GM12878 (cell line): ENCODE measurements around the gene DGKQ. TPM values are rescaled to one million over a fixed set of nuclear protein-coding genes. Genes with fewer than 3 reads are reported as not detected.

Experiments used
- ATAC-seq: fragments of 200-7000 bp; cut with Tn5 transposase; 3 replicates; pipeline ENCODE4 v1.9.1; 2020; ENCODE audit warnings: mild to moderate bottlenecking, moderate library complexity
- BruUV-seq: library from RNA; stranded (reverse); fragments of 400-500 nt; replicated peaks from 2 replicates; lab custom pipeline; 2021; lab: Mats Ljungman, UMichigan
- CTCF ChIA-PET: fragments of 300-600 bp; sonication (Branson Sonifier 250); formaldehyde crosslinking; extraction: SDS; loops from one replicate; lab custom pipeline; 2021; ENCODE audit warnings: inconsistent platforms; lab: Yijun Ruan, JAX
- POLR2A ChIA-PET: fragments of 350-600 bp; formaldehyde crosslinking; extraction: SDS; loops from one replicate; lab custom pipeline; 2021; ENCODE audit warnings: inconsistent platforms; lab: Charles Lee
- RAD21 ChIA-PET: fragments of 300-600 bp; sonication (Branson Sonifier 250); formaldehyde crosslinking; loops from one replicate; lab custom pipeline; 2023; ENCODE audit warnings: antibody characterized with exemption; ENCODE audit not compliant: unreplicated experiment; lab: Charles Lee
- SMC1A ChIA-PET: fragments of 300-600 bp; sonication (Branson Sonifier 250); formaldehyde crosslinking; loops from one replicate; lab custom pipeline; 2023; ENCODE audit not compliant: unreplicated experiment, uncharacterized antibody; lab: Charles Lee
- DNase-seq: peaks from one replicate; pipeline ENCODE4 v3.0.0-alpha.2; 2011; ENCODE audit warnings: low read depth, low spot score
- FAIRE-seq: peaks from 3 replicates; lab custom pipeline; 2011; peaks lifted over from hg19 to GRCh38; lab: Jason Lieb, UNC
- H2AFZ ChIP-seq: 2 replicates; pipeline ENCODE4 v1.6.0; 2011; ENCODE audit warnings: low read depth, low read length, control low read depth; ENCODE audit not compliant: control insufficient read depth
- H3K27ac ChIP-seq: 2 replicates; pipeline ENCODE4 v1.5.1; 2011; ENCODE audit warnings: control low read depth; ENCODE audit not compliant: control insufficient read depth, insufficient read depth
- H3K27me3 ChIP-seq, 2 experiments: replicated peaks in 1 of 2; 2 replicates each; pipeline versions ENCODE4 v1.6.0 to v1.6.1; 2011; ENCODE audit warnings: low read length in 1 of 2; ENCODE audit not compliant: control insufficient read depth in 2 of 2, insufficient read depth in 2 of 2
- H3K36me3 ChIP-seq, 2 experiments: 2 replicates each; pipeline ENCODE4 v1.5.1; 2011; ENCODE audit warnings: low read length in 1 of 2; ENCODE audit not compliant: control insufficient read depth in 2 of 2, insufficient read depth in 2 of 2
- H3K4me1 ChIP-seq: 2 replicates; pipeline ENCODE4 v1.6.1; 2011; ENCODE audit warnings: mild to moderate bottlenecking, low read length, moderate library complexity, mixed read lengths; ENCODE audit not compliant: control insufficient read depth, insufficient read depth
- H3K4me2 ChIP-seq: 2 replicates; pipeline ENCODE4 v1.6.0; 2011; ENCODE audit warnings: control low read depth; ENCODE audit not compliant: control insufficient read depth, insufficient read depth
- H3K4me3 ChIP-seq: fragments of 200-600 bp; sonication (generic); 2 replicates; pipeline ENCODE4 v1.5.1; 2016
- H3K79me2 ChIP-seq: 2 replicates; pipeline ENCODE4 v1.6.0; 2011; ENCODE audit warnings: low read length; ENCODE audit not compliant: control insufficient read depth, insufficient read depth
- H3K9ac ChIP-seq: 2 replicates; pipeline ENCODE4 v1.8.0; 2011; ENCODE audit warnings: low read length, control low read depth, mixed read lengths; ENCODE audit not compliant: control insufficient read depth, insufficient read depth
- H3K9me3 ChIP-seq: replicated peaks from 3 replicates; pipeline ENCODE4 v1.5.1; 2011; ENCODE audit warnings: mild to moderate bottlenecking, low read length; ENCODE audit not compliant: control insufficient read depth, insufficient read depth
- H4K20me1 ChIP-seq: 2 replicates; pipeline ENCODE4 v1.6.0; 2011; ENCODE audit not compliant: control insufficient read depth, insufficient read depth
- BACH1 ChIP-seq: fragments of 450-650 bp; IDR thresholded peaks from 2 replicates; pipeline ENCODE4 v1.6.1; 2017; ENCODE audit warnings: mild to moderate bottlenecking, borderline replicate concordance
- BHLHE40 ChIP-seq, 2 experiments: fragments of 450-650 bp in 1 of 2; IDR thresholded peaks; 2 replicates each; pipeline ENCODE4 v1.6.1; 2011 to 2017; ENCODE audit warnings: low read depth in 2 of 2, borderline replicate concordance in 1 of 2, improper control_type of control experiment in 1 of 2, low read length in 1 of 2, mild to moderate bottlenecking in 1 of 2
- SUPT20H ChIP-seq: IDR thresholded peaks from 2 replicates; pipeline ENCODE4 v1.6.1; 2011; ENCODE audit warnings: low read depth, mild to moderate bottlenecking, low read length, moderate library complexity, borderline replicate concordance; ENCODE audit not compliant: control insufficient read depth
- whole genome bisulfite sequencing: methylation state at CpG from one replicate; pipeline ENCODE4 v1.1.6; 2016; ENCODE audit warnings: low lambda C conversion rate; ENCODE audit not compliant: insufficient replicate concordance, insufficient coverage; ENCODE audit errors: missing lambda C conversion rate; 5-methylcytosine and 5-hydroxymethylcytosine counted together
- in situ Hi-C: fragments of 300-500 bp; cut with MboI; formaldehyde crosslinking; loops from 9 replicates; pipeline ENCODE4 v1.14.3; 2018; ENCODE audit warnings: mixed read lengths
- intact Hi-C: fragments of 100-400 bp; cut with micrococcal nuclease; formaldehyde crosslinking; loops from one replicate; pipeline ENCODE4 v1.14.2; 2022; ENCODE audit not compliant: unreplicated experiment
- polyA plus RNA-seq, 11 experiments: library from polyadenylated mRNA; depleted of rRNA in 4 of 11; unstranded in 6 of 11; stranded (reverse) in 5 of 11; fragments of >200 nt; fragmentation: Nextera tagmentation in 4 of 11; fragmentation: Illumina TruSeq in 1 of 11; extraction: Ambion mirVana in 4 of 11; extraction: Trizol in 1 of 11; gene quantifications; 1 replicate in 1 of 11; 2 replicates in 10 of 11; pipeline versions ENCODE4 v1.2.1 to v1.2.3, GENCODE V29; 2011 to 2016; ENCODE audit warnings: inconsistent platforms in 2 of 11, missing spikeins in 2 of 11, low read depth in 1 of 11
- total RNA-seq, 4 experiments: library from RNA; depleted of rRNA in 3 of 4; stranded (reverse); fragments of >200 nt in 3 of 4; fragmentation: Illumina TruSeq in 1 of 4; extraction: Trizol in 1 of 4; gene quantifications; 2 replicates each; pipeline versions ENCODE4 v1.2.1 to v1.2.3, GENCODE V29; 2013 to 2021

The DGKQ gene
- total and polyA plus RNA-seq, 10 of the 15 experiments (the other 5 are each of a cell fraction or from before 2014, with no cell fraction given) = 0.11 to 10.5 (median 1.4) TPM

DNA sequence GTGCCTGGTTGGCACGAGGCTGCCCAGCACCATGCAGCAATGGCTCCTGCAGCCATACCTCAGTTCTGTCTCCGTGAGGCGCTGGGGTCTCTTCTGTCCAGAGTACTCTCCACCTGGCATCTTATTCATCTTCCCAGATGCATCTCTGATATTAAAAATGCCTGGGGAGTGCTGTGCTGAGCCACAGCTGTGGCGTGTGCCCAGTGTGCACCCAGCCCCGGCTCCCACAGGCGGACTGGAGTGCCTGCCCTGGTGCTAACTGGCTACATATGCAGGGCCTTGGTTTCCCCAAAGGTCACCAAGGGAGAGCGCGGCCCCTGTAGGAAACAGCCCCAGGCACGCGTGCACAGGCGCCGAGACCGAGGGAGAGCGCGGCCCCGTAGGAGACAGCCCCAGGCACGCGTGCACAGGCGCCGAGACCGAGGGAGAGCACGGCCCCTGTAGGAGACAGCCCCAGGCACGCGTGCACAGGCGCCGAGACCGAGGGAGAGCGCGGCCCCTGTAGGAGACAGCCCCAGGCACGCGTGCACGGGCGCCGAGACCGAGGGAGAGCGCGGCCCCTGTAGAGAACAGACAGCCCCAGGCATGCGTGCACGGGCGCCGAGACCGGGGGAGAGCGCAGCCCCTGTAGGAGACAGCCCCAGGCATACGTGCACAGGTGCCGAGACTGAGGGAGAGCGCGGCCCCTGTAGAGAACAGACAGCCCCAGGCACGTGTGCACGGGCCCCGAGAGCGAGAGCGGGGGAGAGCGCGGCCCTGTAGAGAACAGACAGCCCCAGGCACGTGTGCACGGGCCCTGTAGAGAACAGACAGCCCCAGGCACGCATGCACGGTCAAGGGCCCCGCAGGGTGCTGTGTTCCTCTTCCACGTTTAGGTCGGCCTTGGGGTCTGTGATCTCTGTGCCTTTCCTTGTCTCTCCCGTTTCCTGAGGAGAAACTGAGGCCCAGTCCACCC, 26.6 kb downstream of the DGKQ start:
- Histone ChIP-seq H3K79me2 (no peaks in the 10 kb centered on the region), H3K4me3 (no peak overlapping the region), H4K20me1 (no peaks in the 10 kb centered on the region), H3K9me3 (no peaks in the 10 kb centered on the region), H2AFZ (no peak overlapping the region), H3K27me3 (no peaks in the 10 kb centered on the region), H3K4me2 (no peak overlapping the region), H3K4me1 (no peaks in the 10 kb centered on the region), H3K9ac (no peak overlapping the region), H3K36me3 (no peaks in the 10 kb centered on the region), H3K27ac (no peak overlapping the region)
- no peak for DNase-seq
- TF ChIP-seq BHLHE40 (IDR thresholded peaks at IDR 0.05; ENCODE audit: borderline replicate concordance in 1 of 2, low read depth in 2 of 2, low read length in 1 of 2) = peak in 1 of 2 experiments; percentile 8; a peak in 1 of 4 replicates
- no peak for TF ChIP-seq SUPT20H
- 84% methylated on average over 62 of the region's 62 CpGs for WGBS
- POLR2A ChIA-PET = no interaction called here
- RAD21 ChIA-PET = no interaction called here
- FAIRE-seq = no peak
- intact Hi-C loops = no loop called here
- no peak for ATAC-seq
- BruUV-seq = no TSS peak
- in situ Hi-C loops = no loop called here
- SMC1A ChIA-PET = no interaction called here
- CTCF ChIA-PET = no interaction called here

DNA sequence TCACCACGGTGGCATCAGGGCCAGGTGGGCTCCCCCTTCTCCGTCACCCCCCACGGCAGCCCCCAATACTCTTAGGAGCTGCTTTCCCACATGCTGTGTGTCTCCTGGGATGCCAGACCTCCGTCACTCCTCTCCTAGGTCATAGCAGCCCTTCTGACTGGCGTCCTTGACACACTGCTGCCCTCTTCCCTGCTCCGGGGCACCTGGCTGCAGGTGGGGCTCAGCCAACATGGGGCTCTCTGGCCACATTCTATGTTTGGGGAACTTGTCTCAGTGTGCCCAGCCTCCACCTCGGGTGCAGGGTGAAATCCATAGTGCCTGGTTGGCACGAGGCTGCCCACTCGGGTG, 27.3 kb downstream of the DGKQ start:
- WGBS = 42% methylated on average over 8 of the region's 9 CpGs
- DNase-seq (no peak), FAIRE-seq (no peak), ATAC-seq (no peak)
- Histone ChIP-seq H4K20me1 (no peaks in the 10 kb centered on the region), H2AFZ (no peak overlapping the region), H3K4me1 (no peaks in the 10 kb centered on the region), H3K27me3 (no peaks in the 10 kb centered on the region), H3K4me3 (no peak overlapping the region), H3K36me3 (no peaks in the 10 kb centered on the region), H3K4me2 (no peak overlapping the region), H3K27ac (no peak overlapping the region), H3K9ac (no peak overlapping the region), H3K79me2 (no peaks in the 10 kb centered on the region), H3K9me3 (no peaks in the 10 kb centered on the region)
- ChIA-PET RAD21 (no interaction called here), POLR2A (no interaction called here), CTCF (no interaction called here), SMC1A (no interaction called here)
- BruUV-seq = no TSS peak
- intact Hi-C loops (no loop called here), in situ Hi-C loops (no loop called here)
- TF ChIP-seq BACH1 = no peak
